ENCODE data around the gene GULP1. TPM values are rescaled to one million over a fixed set of nuclear protein-coding genes. Genes with fewer than 3 reads are reported as not detected.
"Not testable (repeated sequence)": the region's sequence is repeated elsewhere in the genome, so short reads cannot be mapped to it uniquely, and the experiment has no call there.

The GULP1 gene
- total RNA-seq, 2 donors from 2014 or later, result 15.3 to 26.5 TPM

DNA sequence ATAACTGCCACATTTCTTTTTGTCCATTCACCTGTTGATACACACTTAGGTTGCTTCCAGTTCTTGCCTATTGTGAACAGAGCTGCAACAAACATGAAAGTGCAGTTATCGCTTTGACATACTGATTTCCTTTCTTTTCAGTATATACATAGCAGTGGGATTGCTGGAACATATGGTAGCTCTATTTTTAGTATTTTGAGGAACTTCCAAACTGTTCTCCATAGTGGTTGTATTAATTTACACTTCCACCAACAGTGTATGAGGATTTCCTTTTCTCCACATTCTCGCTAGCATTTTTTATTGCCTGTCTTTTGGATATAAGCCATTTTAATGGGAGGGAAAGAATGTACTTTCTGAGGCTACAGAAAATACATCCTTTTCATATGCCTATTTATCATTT lies 167.4 kb downstream of the GULP1 start:
- H3K4me3 ChIP-seq (ENCODE audit: low read length), result no peak overlapping the region
- Mint-ChIP-seq H3K9me3 (peaks cover 40% of the 10 kb centered on the region), H3K27ac (no peak overlapping the region), H3K4me3 (no peak overlapping the region), H3K36me3 (ENCODE audit: low read depth) (peaks cover 31% of the 10 kb centered on the region), H3K4me1 (peaks cover 13% of the 10 kb centered on the region), H3K27me3 (ENCODE audit: insufficient read depth) (no peaks in the 10 kb centered on the region)
- no peak for DNase-seq
- no peaks in the 10 kb centered on the region for H3K4me1 ChIP-seq (ENCODE audit: control insufficient read depth, insufficient read depth, low read length)
- WGBS, 2 experiments (ENCODE audit: insufficient coverage in 1 of 2, insufficient read length in 1 of 2), result 100% methylated on average over 1 of the region's 2 CpGs; no CpG with 5 or more reads in 1 of the 2 experiments
- no peaks in the 10 kb centered on the region for H3K36me3 ChIP-seq (ENCODE audit: control insufficient read depth, insufficient read depth, low read length)
- H3K9me3 ChIP-seq (ENCODE audit: control insufficient read depth, low read length), result peaks cover 41% of the 10 kb centered on the region
- no peak overlapping the region for H3K9ac ChIP-seq (ENCODE audit: extremely low read depth, low read length, poor library complexity, severe bottlenecking)
- H3K27ac ChIP-seq (ENCODE audit: low read depth, low read length), result no peak overlapping the region
- no peak for TF ChIP-seq CTCF (conservative IDR thresholded peaks at IDR 0.05)
- H3K27me3 ChIP-seq (ENCODE audit: control insufficient read depth, insufficient read depth, low read length, poor library complexity, severe bottlenecking), result no peaks in the 10 kb centered on the region

- not testable (repeated sequence) for DNase-seq; H3K27ac ChIP-seq (ENCODE audit: low read depth, low read length); H3K36me3 ChIP-seq (ENCODE audit: control insufficient read depth, insufficient read depth, low read length); H3K9ac ChIP-seq (ENCODE audit: extremely low read depth, low read length, poor library complexity, severe bottlenecking); H3K4me3 ChIP-seq (ENCODE audit: low read length); H3K27ac Mint-ChIP-seq; H3K4me1 ChIP-seq (ENCODE audit: control insufficient read depth, insufficient read depth, low read length); H3K4me3 Mint-ChIP-seq; H3K27me3 Mint-ChIP-seq (ENCODE audit: insufficient read depth); H3K36me3 Mint-ChIP-seq (ENCODE audit: low read depth); H3K27me3 ChIP-seq (ENCODE audit: control insufficient read depth, insufficient read depth, low read length, poor library complexity, severe bottlenecking)
- peaks cover 13% of the 10 kb centered on the region for H3K4me1 Mint-ChIP-seq
- 94% methylated on average over 3 of the region's 3 CpGs; no CpG with 5 or more reads in 1 of the 2 experiments for WGBS, 2 experiments (ENCODE audit: insufficient coverage in 1 of 2, insufficient read length in 1 of 2)
- peaks cover 19% of the 10 kb centered on the region for H3K9me3 Mint-ChIP-seq
- H3K9me3 ChIP-seq (ENCODE audit: control insufficient read depth, low read length), result peaks cover 26% of the 10 kb centered on the region
These were observed 174.4 kb downstream of the GULP1 start for GRCh38 chr2:188466078-188466477.

DNA sequence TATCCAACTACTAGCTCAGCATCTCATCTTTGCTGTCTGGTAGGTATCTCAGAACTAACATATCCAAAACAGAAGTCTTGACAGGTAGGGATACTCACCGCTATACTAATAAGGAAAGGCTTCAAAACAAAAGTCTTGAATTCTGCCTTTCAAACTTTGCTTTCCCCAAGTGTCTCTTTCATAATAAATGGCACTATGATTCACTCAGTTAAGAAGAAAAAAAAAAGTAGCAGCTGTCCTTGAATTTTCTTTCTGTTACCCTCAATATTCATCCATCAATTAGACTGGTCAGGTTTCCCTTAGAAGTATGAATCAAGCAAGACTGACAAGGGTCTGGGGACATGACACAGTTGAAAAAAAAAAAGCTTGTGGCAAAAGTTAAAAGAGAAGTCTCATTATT lies 175.1 kb downstream of the GULP1 start:
- 100% methylated on average over 1 of the region's 1 CpG for WGBS, 2 experiments (ENCODE audit: insufficient coverage in 1 of 2, insufficient read length in 1 of 2)
- Mint-ChIP-seq H3K27me3 (ENCODE audit: insufficient read depth) (no peaks in the 10 kb centered on the region), H3K4me1 (peaks cover 15% of the 10 kb centered on the region)

More for the DNA sequence above, 175.1 kb downstream of the GULP1 start:
- H3K9me3 Mint-ChIP-seq, result peaks cover 16% of the 10 kb centered on the region
- Histone ChIP-seq H3K9me3 (ENCODE audit: control insufficient read depth, low read length) (peaks cover 24% of the 10 kb centered on the region), H3K9ac (ENCODE audit: extremely low read depth, low read length, poor library complexity, severe bottlenecking) (no peak overlapping the region), H3K4me1 (ENCODE audit: control insufficient read depth, insufficient read depth, low read length) (no peaks in the 10 kb centered on the region), H3K27me3 (ENCODE audit: control insufficient read depth, insufficient read depth, low read length, poor library complexity, severe bottlenecking) (no peaks in the 10 kb centered on the region), H3K4me3 (ENCODE audit: low read length) (no peak overlapping the region), H3K27ac (ENCODE audit: low read depth, low read length) (no peak overlapping the region), H3K36me3 (ENCODE audit: control insufficient read depth, insufficient read depth, low read length) (no peaks in the 10 kb centered on the region)
- no peak for DNase-seq
- H3K36me3 Mint-ChIP-seq (ENCODE audit: low read depth), result peaks cover 2% of the 10 kb centered on the region
- TF ChIP-seq CTCF (conservative IDR thresholded peaks at IDR 0.05), result no peak
- H3K27ac Mint-ChIP-seq, result no peak overlapping the region
- no peak overlapping the region for H3K4me3 Mint-ChIP-seq

All from endodermal cell (in vitro differentiated cells).